DND-41 (cell line): ENCODE data around the gene TCERG1L.

Experiments
- EZH2 ChIP-seq: IDR thresholded peaks from 3 replicates; pipeline ENCODE4 v1.6.1; 2012; ENCODE audit warnings: borderline replicate concordance, low read depth, mild to moderate bottlenecking, moderate library complexity, low read length, inconsistent platforms; ENCODE audit not compliant: severe bottlenecking
- TF ChIP-seq, protein P1 (sequence below): IDR thresholded peaks from 2 replicates; pipeline ENCODE4 v1.5.1; 2012; ENCODE audit warnings: borderline replicate concordance, low read length, moderate library complexity, mild to moderate bottlenecking; ENCODE audit not compliant: poor library complexity, severe bottlenecking; ENCODE audit errors: extremely low read depth

DNA sequence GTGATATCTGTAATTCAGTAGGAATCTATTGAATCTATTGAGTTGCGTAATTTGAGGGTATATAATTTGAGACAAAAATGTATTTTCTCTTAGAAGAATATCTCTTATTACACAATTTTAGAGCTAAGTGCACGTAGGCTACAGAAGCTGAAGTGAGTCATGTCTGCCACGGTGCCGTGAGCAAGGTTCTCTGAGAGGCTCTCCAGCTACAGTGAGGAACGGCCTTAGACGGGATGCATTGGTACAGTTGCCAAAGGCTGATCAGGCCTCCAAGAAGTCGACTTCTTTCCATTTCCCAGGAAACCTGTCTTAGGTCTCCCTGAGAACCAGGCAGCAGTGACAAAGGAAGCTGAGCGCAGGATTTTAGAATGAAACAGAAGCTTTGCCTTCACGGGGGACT is 28.6 kb downstream of the TCERG1L start:
- TF ChIP-seq, protein P1, sequence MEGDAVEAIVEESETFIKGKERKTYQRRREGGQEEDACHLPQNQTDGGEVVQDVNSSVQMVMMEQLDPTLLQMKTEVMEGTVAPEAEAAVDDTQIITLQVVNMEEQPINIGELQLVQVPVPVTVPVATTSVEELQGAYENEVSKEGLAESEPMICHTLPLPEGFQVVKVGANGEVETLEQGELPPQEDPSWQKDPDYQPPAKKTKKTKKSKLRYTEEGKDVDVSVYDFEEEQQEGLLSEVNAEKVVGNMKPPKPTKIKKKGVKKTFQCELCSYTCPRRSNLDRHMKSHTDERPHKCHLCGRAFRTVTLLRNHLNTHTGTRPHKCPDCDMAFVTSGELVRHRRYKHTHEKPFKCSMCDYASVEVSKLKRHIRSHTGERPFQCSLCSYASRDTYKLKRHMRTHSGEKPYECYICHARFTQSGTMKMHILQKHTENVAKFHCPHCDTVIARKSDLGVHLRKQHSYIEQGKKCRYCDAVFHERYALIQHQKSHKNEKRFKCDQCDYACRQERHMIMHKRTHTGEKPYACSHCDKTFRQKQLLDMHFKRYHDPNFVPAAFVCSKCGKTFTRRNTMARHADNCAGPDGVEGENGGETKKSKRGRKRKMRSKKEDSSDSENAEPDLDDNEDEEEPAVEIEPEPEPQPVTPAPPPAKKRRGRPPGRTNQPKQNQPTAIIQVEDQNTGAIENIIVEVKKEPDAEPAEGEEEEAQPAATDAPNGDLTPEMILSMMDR: no peak
- TF ChIP-seq EZH2: no peak
